Eye (tissue), 1 donor: ENCODE results near the gene SMIM35.

Experiments used
- DNase-seq: peaks from one replicate; pipeline ENCODE4 v3.0.0-alpha.2; 2015

SMIM35 gene

DNA sequence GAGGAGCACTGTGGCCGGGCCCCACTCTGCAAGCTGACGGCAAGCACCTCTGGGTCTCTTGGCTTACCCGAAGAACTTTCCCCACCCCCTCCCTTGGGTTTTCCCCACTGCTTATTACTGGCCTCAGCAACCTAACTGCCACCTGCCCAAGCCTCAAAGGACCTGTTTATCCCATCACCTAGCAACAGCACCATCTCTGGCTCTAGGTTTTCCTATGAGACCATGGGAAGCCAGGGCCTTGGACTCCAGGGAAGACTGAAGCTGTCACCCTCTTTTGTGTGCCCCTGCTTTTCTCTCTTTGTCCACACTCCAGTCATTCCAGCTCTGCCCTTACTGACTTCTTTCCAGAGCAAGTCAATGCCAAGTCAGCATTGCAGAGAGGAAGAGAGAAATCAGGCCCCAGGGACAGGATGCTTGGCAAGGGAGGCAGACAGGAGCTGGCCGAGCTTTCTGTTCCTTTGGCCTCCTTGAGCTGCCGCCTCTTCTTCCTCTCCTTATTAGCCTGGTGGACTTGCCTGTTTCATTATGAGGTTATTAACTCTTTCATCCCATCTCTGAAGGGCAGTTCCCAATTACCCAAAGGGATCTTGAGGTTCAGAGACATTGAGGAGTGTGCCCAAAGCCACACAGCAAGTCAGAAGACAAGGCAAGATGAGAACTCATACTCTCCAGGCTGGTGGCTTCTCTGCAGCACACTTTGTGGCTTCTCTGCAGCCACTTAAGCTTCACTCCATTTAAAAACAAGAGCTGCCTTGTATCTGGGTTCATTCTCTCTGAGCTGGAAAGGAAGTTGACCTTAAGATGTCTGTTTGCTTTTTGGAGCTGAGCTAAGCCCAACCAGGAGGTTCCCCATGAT is at the start of gene SMIM35:
Gene SMIM35, minus strand, starts transcription at position 51 of the 856 bp plus-strand sequence. CDS start 206 bp downstream, outside the sequence.
- no peak for DNase-seq

DNA sequence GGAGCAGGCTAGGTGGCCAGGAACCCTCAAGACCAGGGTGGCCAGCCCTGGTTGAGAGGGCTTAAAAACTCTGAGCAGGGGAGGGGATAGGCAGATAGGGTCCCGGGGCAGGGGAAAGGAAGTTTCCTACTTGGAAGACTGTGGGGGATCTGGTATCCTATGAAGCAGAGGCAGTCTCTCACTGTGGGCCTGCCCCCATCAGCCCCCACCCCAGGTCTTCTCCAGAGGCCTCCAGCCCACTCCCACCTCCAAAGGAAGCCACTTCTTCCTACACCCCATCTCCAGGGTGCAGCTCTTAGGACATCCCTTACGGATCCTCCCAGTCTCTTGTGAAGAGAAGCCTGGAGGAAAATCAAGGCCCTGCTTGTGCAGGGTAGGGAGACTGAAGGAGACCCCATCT is 49.6 kb upstream of the SMIM35 start:
- no peak for DNase-seq

DNA sequence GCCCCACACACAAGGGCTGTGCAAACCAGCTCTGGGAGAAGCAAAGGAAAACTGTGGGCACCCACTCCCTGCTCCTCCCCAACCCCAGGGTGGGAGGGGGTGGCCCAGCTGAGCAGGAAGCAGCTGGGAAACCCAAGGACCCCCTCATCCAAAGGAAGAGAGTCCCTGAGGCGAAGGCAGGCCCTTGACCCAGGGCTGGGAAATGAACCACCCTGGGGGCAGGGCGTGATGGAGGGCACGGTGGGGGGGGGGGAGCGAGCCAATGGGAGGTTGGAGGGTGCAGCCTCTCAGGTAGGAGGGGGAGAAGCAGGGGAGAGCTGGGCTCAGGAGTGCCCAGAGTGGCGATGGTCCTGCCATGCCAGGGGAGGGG is 49.0 kb upstream of the SMIM35 start:
- no peak for DNase-seq

DNA sequence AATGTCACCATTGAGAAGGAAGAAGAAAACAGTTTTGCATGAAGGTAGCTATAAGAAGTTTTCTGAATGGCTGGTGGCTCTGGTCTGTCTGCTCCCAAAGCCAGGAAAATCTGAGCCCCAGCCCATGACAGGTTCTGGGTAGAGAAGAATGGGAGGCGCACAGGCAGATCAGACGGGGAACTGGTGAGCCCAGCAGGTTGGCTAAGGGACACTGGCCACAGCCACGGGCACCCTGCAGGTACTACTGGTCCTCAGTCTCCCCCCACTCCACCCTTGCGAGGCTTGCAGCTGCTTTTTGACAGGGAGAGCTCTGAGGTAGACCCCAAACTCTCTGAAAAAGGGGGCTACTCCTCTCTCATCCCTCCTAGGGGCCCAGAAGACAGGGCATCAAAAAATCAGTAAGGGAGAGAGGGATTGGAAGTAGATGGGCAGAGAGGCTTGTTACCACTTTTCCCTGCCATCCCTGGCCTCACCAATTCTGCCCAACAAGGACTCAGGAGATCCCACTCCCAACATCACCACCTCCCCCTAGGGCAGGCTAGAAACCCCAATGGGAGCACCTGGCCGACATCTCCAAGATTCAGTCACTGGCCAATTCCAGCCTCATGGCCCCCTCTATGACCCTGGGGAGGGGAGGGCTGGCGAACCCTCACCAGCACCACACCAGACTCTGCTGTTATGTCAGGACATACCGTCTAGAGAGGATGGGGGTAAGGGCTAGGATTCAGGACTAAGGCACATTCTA is 48.5 kb upstream of the SMIM35 start:
- no peak for DNase-seq

DNA sequence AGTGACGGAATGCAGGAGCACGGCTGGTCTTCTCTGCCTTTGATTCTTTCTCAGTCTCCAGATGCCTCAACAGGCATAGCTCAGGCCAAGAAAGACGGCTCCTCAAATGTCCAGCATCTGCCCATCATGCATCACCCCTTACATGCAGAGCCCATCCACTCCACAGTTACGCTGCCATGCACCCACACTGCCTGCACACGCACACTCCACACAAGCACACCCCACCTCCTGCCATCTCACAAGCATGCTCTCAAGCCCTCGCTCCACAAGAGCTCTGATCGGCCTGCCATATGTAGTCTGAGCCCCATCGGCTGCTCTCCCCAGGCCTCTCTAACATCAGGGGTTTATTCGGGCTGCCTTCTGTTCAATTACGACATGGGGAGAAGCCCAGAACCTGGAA is 47.1 kb upstream of the SMIM35 start:
- DNase-seq = no peak

DNA sequence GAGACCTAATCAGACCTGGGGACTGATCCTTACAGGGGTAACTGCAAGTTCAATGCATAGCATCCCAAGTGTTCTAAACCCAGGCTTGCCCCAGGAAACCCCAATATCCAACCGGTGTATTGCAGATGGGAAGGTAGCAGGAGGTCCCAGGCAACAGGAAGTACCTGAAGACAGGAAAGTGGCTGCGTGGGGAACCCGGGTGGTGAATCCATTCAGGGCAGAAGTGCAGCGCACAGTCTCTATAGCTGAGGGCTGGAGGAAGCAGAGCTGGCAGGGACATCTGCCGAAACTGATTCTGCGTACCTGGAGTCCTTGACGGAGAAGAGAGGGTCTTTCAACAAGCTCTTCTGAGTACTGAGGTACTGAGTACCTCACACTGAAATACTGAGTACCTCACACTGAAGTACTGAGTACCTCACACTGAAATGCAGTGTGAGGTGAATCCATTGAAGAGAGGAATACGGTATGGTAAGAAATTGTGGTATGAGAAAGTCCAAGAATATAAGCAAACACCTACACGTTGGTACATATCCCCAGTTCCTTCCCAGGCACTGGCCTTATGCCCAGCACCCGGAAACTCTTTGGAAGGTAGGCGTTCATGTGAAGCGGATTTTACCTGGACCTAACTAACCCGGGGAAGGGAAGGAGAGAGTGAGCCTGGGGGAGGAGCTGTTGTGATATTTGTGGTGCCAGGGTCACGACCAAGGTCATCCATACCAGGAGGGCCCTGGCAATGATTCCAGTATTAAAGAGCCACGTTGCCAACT is 45.8 kb upstream of the SMIM35 start:
- no peak for DNase-seq

DNA sequence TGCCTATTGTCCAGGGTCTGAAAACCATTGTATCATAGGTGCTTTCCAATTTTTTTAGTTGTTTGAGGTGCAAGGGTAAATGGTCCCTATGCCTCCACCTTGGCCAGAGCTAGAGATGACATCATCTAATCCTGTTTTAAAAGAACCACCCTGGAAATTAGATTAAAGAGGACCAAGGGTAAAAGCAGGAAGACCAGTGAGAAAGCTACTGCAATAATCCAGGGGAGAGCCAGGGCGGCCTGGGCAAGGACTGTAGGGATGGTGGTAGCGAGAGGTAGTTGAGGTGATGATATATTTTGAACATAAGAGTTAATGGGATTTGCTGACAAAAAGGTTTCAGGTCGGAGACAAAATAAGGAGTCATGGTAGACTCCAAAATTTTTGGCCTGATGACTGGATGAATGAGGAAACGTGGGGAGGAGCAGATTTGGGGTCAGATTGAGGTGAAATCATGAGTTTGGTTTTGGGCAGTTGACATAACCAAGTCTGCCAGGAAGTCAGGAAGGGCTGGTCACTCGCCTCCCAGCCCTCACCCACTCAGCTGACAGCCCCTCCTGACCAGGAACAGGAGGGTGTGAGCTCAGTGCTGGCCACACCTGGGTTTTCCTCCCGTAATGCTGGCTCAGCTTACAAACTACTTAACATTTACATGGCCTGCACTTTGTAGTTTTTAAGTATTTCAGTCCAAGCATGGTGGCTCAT is 42.9 kb upstream of the SMIM35 start:
- no peak for DNase-seq

DNA sequence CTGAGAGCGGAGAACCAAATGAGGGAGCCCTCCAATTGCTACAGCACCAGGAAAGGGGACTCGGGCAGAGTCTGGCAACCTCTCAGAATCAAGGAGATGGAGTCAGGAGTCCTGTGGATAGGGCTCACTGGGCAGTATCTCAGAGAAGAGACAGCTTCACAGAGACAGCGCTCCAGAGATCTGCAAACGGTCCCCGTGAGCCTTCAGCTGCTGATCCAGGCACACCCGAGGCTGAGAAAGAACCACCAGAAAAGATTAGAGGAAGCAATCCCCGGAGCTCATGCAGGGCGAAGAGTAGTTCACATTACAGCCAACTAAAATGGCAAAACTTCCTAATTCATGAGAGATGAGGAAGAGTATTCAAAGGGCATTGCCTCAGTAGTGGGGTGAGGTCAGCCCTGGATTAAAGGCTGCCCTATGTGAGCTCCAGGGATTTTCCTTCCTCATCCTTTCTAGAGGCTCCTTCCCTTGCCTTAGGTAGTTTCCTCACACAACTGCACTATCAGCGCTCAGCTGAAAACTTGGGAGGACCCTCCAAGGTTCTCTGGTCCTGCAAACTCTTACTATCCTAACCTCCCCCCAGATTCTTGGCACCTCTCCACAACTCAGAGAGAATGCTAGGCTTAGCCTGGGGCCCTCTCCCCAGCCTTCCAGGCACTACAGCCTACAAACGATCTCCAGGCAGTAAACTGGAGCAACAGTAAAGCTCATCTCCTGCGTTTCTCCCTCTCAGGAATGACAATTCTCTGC is 42.1 kb upstream of the SMIM35 start:
- DNase-seq = peak; percentile 22

DNA sequence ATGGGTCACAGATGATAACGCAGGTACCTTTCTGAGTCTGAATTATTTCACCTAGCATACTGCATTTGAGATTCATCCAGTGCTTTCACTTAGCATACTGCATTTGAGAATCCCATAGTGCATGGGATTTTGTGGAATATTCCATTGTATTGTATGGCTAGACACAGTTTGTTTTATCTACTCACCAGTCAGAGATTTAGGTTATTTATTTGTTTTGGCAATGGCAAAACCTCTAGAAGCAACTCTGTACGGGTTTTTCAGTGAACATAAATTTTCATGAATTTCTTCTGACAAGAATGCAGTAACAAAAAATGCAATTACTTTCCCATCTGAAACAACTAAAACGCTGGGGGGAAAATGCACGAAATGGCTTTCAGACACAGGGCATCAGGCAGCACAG is 41.5 kb upstream of the SMIM35 start:
- DNase-seq = no peak

DNA sequence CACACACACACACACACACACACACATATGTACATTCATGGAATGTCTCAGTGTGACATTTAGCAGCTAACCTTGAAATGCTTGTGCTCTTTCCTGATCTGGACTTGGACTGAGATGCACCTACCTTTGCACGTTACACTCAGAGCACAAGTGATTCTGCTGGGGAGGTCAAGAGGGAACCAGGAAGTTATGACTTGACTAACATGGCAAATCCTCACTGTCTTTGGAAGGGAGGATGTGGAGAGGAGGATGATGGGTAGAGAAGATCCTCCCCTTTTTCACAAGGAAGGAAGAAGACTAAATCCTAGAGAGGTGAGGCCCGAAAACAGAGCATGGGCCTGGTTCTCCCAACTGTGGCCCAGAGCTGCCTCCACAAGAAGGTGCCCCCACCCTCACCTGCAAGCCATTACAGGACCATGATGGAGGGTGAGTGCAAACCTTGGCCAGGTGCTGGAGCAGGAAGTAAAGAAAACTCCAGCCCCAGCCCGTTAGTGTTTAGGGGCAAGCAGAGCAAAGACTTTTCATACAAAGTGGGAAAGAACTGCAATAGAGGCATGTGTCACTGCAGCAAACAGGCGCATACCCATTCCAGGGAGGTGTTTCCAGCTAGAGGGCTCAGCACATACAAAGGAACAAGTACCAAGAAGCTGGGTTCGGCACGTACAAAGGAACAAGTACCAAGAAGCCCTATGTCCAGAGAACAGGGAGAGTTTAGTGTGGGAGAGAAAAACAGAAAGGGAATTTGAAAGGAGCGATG is 39.5 kb upstream of the SMIM35 start:
- DNase-seq = no peak

DNA sequence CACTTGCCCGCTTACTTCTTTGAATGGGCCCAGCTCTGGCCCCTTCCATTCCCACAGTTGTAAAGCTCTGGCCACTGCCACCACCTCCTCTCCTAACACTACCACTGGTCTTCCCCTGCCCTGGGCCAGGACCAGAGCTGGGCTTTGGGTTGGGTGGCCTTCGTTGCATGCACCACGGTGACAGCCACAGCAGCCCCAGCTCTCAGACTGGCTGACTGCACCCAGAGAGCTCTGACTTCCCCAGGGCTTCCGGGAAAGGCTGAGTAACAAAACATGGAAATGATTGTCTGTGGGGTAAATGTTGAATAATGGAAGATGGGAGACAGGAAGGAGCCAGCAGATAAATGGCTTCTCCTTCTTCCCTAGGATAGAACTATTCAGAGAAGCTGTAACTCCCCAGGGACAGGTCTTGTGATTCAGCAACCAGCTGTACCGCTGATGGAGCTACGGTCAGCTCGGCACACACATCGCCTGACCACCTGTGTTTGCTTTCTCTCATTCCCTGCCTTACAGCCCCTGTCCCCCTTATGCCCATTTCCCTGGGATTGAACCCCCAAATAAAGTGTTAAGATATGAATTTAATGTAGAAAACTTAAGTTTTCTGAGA is 38.3 kb upstream of the SMIM35 start:
- DNase-seq = peak; percentile 52

DNA sequence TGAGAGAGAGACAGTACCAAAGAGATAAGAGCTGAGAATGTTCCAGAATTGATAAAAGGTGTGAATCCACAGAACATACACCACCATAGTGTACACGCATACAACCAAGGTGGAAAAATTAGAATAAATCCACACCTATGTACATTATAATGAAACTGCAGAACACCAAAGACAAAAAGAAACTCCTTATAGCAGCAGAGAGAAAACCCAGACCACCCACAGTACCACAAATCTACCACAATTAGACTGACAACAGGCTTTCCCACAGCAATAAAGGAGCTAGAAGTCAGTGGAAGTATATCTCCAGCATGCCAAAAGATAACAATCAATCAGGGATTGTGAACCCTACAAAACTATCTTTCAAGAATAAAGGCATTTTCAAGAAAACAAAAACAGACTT is 34.0 kb upstream of the SMIM35 start:
- DNase-seq = no peak

DNA sequence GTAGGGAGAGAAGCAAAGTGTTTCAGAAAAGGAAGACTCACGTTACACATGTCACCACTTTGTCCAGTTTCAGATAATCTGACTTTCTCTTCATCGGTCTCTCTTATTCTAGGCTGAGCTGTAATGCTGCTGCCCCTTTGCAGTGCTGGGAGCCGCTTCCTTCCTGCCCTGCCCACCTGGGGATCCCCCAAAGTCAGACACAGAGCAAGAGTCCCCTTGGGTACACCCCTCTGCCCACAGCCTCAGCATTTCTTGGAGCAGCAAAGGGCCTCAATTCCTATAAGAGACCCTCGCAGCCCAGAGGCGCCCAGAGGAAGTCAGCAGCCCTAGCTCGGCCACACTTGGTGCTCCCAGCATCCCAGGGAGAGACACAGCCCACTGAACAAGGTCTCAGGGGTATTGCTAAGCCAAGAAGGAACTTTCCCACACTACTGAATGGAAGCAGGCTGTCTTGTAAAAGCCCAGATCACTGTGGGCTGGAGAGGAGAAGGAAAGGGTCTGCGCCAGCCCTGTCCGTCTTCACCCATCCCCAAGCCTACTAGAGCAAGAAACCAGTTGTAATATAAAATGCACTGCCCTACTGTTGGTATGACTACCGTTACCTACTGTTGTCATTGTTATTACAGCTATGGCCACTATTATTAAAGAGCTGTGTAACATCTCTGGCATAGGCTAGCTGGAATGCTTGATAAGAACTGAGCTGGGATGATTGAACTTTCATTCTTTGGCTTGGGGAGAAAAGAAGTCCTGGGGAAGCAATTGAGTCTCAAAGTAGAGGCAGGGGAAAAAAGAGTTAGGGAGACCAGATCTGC is 31.2 kb upstream of the SMIM35 start:
- no peak for DNase-seq

DNA sequence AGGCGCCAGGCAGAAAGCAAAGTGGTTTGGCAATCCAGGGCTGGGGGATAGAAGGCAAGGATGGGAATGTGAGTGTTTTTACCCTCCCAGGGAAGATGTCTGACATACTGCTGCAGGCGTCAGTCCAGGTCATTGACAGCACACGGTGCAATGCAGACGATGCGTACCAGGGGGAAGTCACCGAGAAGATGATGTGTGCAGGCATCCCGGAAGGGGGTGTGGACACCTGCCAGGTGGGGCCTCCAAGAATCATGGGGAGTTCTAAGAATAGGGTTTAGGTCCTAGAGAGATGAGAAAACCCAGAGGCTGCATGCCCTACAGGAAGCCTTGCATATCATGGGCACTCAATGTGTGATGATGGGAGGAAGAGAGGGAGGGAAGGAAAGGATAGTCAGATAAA is 28.3 kb upstream of the SMIM35 start:
- no peak for DNase-seq

DNA sequence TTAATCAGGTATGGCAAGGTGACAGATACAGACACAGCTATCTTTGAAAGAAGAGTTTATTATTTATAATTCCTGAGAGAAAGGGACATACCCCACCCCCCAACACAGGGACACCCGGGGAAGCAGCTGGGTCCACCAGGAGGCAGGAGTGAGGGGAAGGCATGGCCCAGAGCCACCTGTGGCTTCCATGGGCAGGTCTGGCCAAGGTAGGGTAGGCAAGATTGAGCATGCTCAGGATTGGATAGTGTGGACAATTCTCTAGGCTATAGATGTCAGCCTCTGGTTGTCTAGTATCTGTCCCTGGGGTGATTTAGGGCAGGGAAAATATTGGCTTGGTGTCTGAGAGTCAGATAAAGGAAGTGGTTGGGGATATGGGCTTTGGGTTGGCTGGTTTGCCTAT is 27.5 kb upstream of the SMIM35 start:
- DNase-seq = no peak

DNA sequence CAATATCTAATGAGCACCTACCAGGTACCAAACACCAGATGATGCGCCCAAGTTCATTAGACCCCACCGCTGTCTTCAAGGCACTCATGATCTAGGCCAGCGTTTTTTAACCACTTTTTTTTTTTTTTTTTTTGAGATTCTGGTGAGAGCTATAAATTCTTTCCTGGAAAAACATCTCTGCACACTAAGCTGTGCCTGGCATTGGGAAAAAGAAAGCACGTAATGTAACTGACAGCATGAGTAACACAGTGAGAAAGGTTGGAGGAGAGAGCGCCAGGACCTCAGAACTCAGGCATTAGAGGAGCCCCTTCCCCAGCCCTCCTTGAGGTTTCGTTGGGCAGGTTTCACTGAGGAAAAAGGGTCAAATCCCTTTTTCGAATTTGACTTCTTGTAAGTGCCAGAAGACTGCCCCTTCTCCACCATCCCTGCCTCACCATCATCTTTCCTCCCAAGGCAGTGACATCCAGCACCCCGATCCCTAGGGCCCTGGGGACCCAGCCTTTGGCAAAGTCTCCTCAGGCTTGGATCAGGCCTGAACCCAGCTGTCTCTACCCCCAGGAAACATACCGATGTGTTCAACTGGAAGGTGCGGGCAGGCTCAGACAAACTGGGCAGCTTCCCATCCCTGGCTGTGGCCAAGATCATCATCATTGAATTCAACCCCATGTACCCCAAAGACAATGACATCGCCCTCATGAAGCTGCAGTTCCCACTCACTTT is 26.1 kb upstream of the SMIM35 start:
- DNase-seq = no peak

DNA sequence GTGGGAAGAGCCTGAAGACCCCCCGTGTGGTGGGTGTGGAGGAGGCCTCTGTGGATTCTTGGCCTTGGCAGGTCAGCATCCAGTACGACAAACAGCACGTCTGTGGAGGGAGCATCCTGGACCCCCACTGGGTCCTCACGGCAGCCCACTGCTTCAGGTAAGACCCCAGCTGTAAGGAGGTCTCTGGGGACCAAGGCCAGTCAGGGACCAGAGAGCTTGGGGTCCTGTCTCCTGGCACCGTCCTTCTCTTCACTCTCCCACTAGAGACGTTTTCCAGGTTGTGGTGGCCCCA is 24.9 kb upstream of the SMIM35 start:
- no peak for DNase-seq

DNA sequence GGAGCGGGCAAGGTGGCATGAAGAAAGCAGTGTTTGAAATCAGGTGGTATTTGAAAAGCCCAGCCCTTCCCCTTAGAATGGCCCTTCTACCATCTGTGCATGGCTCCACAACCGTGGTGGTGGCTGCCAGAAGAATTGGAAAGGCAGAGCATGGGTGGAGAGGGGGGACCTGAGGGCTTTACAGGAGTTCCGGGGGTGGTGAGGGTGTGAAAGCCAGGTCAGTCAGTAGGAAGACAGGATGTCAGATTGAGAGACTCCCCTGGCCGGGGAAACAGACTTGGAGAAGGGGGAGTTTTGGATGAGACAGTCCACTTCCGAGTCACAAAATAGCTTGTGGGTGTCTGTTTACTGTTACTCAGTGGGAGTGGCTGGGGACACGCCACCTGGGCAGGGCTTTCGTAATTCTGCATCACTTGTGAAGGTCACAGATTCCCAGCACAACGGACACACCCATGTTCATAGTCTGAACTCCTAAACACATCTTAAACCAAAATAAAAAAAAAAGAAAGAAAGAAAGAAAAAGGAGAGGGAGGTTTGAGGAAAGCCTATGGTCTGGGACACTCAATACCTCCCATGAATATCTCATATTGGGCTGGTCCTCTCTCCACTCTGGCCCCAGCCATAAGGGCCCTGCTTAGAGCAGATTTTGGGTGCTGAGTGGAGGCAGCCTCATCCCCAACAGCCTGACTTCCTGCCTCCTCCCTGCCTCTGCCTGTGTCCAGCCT is 24.4 kb upstream of the SMIM35 start:
- DNase-seq = no peak

DNA sequence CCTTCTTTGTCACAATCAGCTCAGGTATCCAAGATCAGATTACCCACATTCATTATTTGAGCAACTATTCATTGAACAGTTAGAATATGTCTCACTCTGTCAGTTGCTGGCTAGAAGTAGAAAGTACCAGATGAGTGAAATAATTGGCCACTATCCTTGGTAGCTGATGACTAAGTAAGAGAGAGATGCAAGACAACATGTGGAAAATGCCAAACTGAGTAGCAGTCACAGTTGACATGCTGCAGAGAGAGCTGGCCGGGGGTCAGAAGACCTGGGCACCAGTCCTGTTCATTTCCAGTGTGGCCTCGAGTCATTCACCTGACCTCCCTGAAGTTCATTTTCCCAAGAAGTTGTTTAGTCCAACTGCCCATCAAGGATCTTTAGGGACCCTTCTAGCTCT is 22.5 kb upstream of the SMIM35 start:
- DNase-seq = no peak
